ENCODE measurements around the gene PHB1. TPM values are rescaled to one million over a fixed set of nuclear protein-coding genes. Genes with fewer than 3 reads are reported as not detected.

PHB1 gene
- total and polyA plus RNA-seq, 2 of the 8 experiments (the other 6 are each of a cell fraction or from before 2014, with no cell fraction given): 386 to 597 TPM

DNA sequence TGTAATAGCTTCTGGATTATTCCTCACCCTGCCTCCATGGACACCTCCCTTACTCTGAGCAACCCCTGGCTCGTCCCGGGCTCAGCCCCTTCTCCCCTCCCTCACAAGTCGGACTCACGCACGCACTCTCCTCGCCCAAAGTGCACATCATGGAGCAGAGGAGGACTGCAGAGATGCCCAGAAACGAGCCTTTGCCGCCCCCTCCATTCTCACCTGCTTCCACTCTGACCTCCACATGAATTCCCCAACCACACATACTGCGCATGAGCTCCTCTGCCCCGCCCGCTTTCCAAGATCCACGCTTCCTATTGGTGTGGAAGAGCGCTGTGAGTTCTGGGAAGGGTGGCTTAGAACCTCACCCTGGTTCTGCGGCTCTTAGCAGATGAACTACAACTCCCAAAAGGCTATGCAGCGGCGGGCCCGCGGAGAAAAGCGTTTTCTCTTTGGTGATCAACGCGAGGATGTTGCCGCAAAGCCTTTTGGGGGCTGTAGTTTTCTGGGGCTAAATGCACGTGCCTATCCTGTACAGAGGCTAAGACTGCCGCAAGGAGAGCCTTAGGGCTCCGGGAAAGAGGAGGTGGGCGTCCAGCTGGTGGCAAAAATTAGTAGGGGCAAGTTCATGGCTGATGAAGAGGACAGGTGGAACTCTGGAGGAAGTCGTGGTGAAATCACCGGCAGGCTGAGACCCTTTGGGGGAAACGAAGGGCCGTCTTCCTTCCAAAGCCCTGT is at the start of gene PHB1 (continued):
- TF ChIP-seq BCL11A (IDR thresholded peaks at IDR 0.05; ENCODE audit: low read depth in 2 of 2, low read length in 2 of 2) (no peak), SIX5 (IDR thresholded peaks at IDR 0.05; ENCODE audit: low read depth, low read length) (peak; percentile 96), BACH1 (IDR thresholded peaks at IDR 0.05; ENCODE audit: low read length) (no peak), KDM5A (IDR thresholded peaks at IDR 0.05; ENCODE audit: low read length) (no peak; the same call in 1 of the 2 replicates), EGR1 (IDR thresholded peaks at IDR 0.05; ENCODE audit: borderline replicate concordance, low read depth, low read length) (no peak), CBX8 (IDR thresholded peaks at IDR 0.05; ENCODE audit: borderline replicate concordance, low read depth, low read length) (no peak), USF2 (IDR thresholded peaks at IDR 0.05; ENCODE audit: low read length) (no peak), RXRA (IDR thresholded peaks at IDR 0.05; ENCODE audit: insufficient read depth, low read depth, low read length) (no peak), JUND (IDR thresholded peaks at IDR 0.05; ENCODE audit: low read length) (no peak), SRF (IDR thresholded peaks at IDR 0.05; ENCODE audit: low read depth, low read length) (no peak), SUZ12 (IDR thresholded peaks at IDR 0.05; ENCODE audit: low read length) (no peak), EZH2 (IDR thresholded peaks at IDR 0.05; ENCODE audit: low read depth, low read length, severe bottlenecking) (no peak), POLR2AphosphoS5 (IDR thresholded peaks at IDR 0.05; ENCODE audit: low read depth, low read length) (peak; percentile 46), HDAC6 (IDR thresholded peaks at IDR 0.05; ENCODE audit: low read depth, low read length) (no peak), ZNF274 (IDR thresholded peaks at IDR 0.05; ENCODE audit: borderline replicate concordance, extremely low read depth, low read length) (no peak), E2F6 (IDR thresholded peaks at IDR 0.05) (no peak; the same call in 1 of the 2 replicates), SP1 (IDR thresholded peaks at IDR 0.05; ENCODE audit: low read depth, low read length) (peak; percentile 72; the same call in 1 of the 2 replicates), MAFK (IDR thresholded peaks at IDR 0.05; ENCODE audit: low read depth, low read length) (no peak), EP300 (IDR thresholded peaks at IDR 0.05; ENCODE audit: borderline replicate concordance in 1 of 2, low read depth in 2 of 2, low read length in 2 of 2) (no peak), CHD1 (IDR thresholded peaks at IDR 0.05; ENCODE audit: low read depth, low read length) (no peak)
- TF ChIP-seq, protein P1, sequence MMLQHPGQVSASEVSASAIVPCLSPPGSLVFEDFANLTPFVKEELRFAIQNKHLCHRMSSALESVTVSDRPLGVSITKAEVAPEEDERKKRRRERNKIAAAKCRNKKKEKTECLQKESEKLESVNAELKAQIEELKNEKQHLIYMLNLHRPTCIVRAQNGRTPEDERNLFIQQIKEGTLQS (IDR thresholded peaks at IDR 0.05; ENCODE audit: insufficient read depth, low read depth, low read length): no peak
- TF ChIP-seq, protein P2, sequence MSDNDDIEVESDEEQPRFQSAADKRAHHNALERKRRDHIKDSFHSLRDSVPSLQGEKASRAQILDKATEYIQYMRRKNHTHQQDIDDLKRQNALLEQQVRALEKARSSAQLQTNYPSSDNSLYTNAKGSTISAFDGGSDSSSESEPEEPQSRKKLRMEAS (IDR thresholded peaks at IDR 0.05): peak; percentile 90
